Osteoblast (primary cell): Measurements from ENCODE around the gene MEAK7. TPM values are rescaled to one million over a fixed set of nuclear protein-coding genes. Genes with fewer than 3 reads are reported as not detected.

ENCODE experiments used
- DNase-seq: peaks from one replicate; pipeline ENCODE4 v3.0.0; 2011; ENCODE audit warnings: low spot score, mixed read lengths; ENCODE audit not compliant: insufficient read length; ENCODE audit errors: missing footprints
- H2AFZ ChIP-seq: 2 replicates; pipeline ENCODE4 v1.6.0; 2011; ENCODE audit warnings: mild to moderate bottlenecking, low read length
- H3K27ac ChIP-seq: 2 replicates; pipeline ENCODE4 v1.5.1; 2011; ENCODE audit warnings: mild to moderate bottlenecking, low read depth, low read length, moderate library complexity
- H3K27me3 ChIP-seq: 2 replicates; pipeline ENCODE4 v1.6.0; 2012; ENCODE audit warnings: mild to moderate bottlenecking, control low read depth, inconsistent platforms, low read length, moderate library complexity; ENCODE audit not compliant: insufficient read depth
- H3K36me3 ChIP-seq: 2 replicates; pipeline ENCODE4 v1.5.1; 2011; ENCODE audit warnings: mild to moderate bottlenecking, low read length, control low read depth, moderate library complexity; ENCODE audit not compliant: insufficient read depth
- H3K4me1 ChIP-seq: 2 replicates; pipeline ENCODE4 v1.5.1; 2011; ENCODE audit warnings: mild to moderate bottlenecking, low read length, control low read depth, moderate library complexity; ENCODE audit not compliant: insufficient read depth
- H3K4me2 ChIP-seq: 2 replicates; pipeline ENCODE4 v1.6.0; 2011; ENCODE audit warnings: mild to moderate bottlenecking, low read length; ENCODE audit not compliant: insufficient read depth
- H3K4me3 ChIP-seq: fragments of 200-600 bp; sonication (generic); 3 replicates; pipeline ENCODE4 v1.5.1; 2012; ENCODE audit warnings: mild to moderate bottlenecking, low read length, inconsistent platforms; ENCODE audit not compliant: insufficient read depth
- H3K79me2 ChIP-seq: 2 replicates; pipeline ENCODE4 v1.6.0; 2012; ENCODE audit warnings: mild to moderate bottlenecking, low read length, control low read depth, inconsistent platforms; ENCODE audit not compliant: insufficient read depth
- H3K9me3 ChIP-seq: 2 replicates; pipeline ENCODE4 v1.5.1; 2011; ENCODE audit warnings: low read depth, low read length, control low read depth
- H4K20me1 ChIP-seq: 2 replicates; pipeline ENCODE4 v1.6.0; 2012; ENCODE audit warnings: mild to moderate bottlenecking, low read length, control low read depth; ENCODE audit not compliant: insufficient read depth
- total RNA-seq: library from RNA; depleted of rRNA; stranded (reverse); fragments of >200 nt; gene quantifications from 2 replicates; pipeline ENCODE4 v1.2.3, GENCODE V29; 2012
- TF ChIP-seq, protein P1 (sequence below): IDR thresholded peaks from 2 replicates; pipeline ENCODE4 v1.5.1; 2011; ENCODE audit warnings: mild to moderate bottlenecking, low read depth, low read length, moderate library complexity; ENCODE audit errors: extremely low read depth

Gene MEAK7
- total RNA-seq, 1 donor, result 24.2 TPM

DNA sequence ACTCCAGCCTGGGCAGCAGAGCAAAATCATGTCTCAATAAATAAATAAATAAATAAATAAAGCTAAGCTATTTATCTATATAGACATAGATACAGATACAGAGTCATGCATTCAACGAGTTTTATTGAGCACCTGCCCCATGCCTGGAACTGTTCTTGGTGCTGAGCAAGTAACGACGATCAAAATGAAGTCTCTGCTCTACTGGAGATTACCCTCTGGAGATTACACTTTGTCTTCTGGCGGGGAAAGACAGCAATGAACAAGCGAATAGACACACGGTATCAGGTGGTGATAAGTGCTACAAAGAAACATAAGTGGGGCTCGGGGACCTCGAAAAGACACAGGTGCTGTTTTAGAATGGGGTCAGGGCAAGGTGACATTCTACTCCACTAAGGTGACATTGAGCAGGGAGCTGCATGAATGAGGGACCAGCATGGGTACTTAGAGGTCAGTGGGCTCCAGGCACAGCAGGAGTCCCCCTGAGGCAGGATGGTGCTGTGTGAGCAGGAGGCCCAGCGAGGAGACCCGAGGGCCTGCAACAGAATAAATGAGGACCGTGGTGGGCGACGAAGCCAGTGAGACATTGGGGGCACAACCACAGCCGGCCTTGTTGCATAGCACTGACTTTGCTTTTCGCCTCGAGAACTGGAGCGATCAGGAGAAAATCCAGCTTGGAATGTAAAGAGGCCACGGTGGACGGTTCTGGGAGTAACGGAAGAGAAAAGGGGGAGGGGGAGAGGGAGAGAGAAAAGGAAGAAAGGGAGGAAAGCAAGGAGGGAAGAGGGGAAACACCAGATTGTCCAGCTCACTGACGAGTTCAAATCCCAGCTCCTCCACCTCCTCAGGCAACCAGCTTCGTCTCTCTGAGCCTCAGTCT is 42.4 kb upstream of the MEAK7 start:
- no peak for DNase-seq
- Histone ChIP-seq H3K4me2 (no peak overlapping the region), H3K79me2 (no peaks in the 10 kb centered on the region), H4K20me1 (no peaks in the 10 kb centered on the region), H3K27ac (no peak overlapping the region), H3K9me3 (no peaks in the 10 kb centered on the region), H3K36me3 (no peaks in the 10 kb centered on the region), H3K4me3 (no peak overlapping the region), H3K27me3 (no peaks in the 10 kb centered on the region), H3K4me1 (peaks cover 18% of the 10 kb centered on the region), H2AFZ (no peak overlapping the region)
- TF ChIP-seq, protein P1, sequence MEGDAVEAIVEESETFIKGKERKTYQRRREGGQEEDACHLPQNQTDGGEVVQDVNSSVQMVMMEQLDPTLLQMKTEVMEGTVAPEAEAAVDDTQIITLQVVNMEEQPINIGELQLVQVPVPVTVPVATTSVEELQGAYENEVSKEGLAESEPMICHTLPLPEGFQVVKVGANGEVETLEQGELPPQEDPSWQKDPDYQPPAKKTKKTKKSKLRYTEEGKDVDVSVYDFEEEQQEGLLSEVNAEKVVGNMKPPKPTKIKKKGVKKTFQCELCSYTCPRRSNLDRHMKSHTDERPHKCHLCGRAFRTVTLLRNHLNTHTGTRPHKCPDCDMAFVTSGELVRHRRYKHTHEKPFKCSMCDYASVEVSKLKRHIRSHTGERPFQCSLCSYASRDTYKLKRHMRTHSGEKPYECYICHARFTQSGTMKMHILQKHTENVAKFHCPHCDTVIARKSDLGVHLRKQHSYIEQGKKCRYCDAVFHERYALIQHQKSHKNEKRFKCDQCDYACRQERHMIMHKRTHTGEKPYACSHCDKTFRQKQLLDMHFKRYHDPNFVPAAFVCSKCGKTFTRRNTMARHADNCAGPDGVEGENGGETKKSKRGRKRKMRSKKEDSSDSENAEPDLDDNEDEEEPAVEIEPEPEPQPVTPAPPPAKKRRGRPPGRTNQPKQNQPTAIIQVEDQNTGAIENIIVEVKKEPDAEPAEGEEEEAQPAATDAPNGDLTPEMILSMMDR, result no peak

GRCh38 chr16:84545114-84545737 is 40.8 kb upstream of the MEAK7 start:
- H3K4me3 ChIP-seq, result no peak overlapping the region
- no peak overlapping the region for H3K27ac ChIP-seq
- H3K36me3 ChIP-seq, result no peaks in the 10 kb centered on the region
- no peak for DNase-seq
- no peak overlapping the region for H2AFZ ChIP-seq
- no peaks in the 10 kb centered on the region for H3K27me3 ChIP-seq
- H3K4me2 ChIP-seq, result no peak overlapping the region
- no peaks in the 10 kb centered on the region for H4K20me1 ChIP-seq
- no peaks in the 10 kb centered on the region for H3K9me3 ChIP-seq
- no peaks in the 10 kb centered on the region for H3K79me2 ChIP-seq
- TF ChIP-seq, protein P1, result no peak
- H3K4me1 ChIP-seq, result peaks cover 28% of the 10 kb centered on the region

GRCh38 chr16:84544031-84544773 is 39.7 kb upstream of the MEAK7 start:
- H3K9me3 ChIP-seq, result no peaks in the 10 kb centered on the region
- no peaks in the 10 kb centered on the region for H3K27me3 ChIP-seq
- no peak overlapping the region for H3K27ac ChIP-seq
- H3K4me2 ChIP-seq, result peak overlapping the region; percentile 10
- H2AFZ ChIP-seq, result no peak overlapping the region
- H3K36me3 ChIP-seq, result no peaks in the 10 kb centered on the region
- DNase-seq, result no peak
- TF ChIP-seq, protein P1, result no peak
- H3K79me2 ChIP-seq, result no peaks in the 10 kb centered on the region
- H3K4me1 ChIP-seq, result peaks cover 28% of the 10 kb centered on the region
- H3K4me3 ChIP-seq, result no peak overlapping the region
- H4K20me1 ChIP-seq, result no peaks in the 10 kb centered on the region
